HG02840 (cell line): ENCODE measurements around the gene ACTR3C.
"Not testable (repeated sequence)": the region's sequence is repeated elsewhere in the genome, so short reads cannot be mapped to it uniquely, and the experiment has no call there.

Experiments used
- ATAC-seq: cut with Tn5 transposase; IDR thresholded peaks from one replicate; pipeline ENCODE4 v1.9.1; 2021; ENCODE audit warnings: mild to moderate bottlenecking, moderate library complexity, moderate number of reproducible peaks; ENCODE audit not compliant: unreplicated experiment, low FRiP score

The ACTR3C gene

GRCh38 chr7:150287815-150288214 lies 35.5 kb downstream of the ACTR3C start:
- ATAC-seq: not testable (repeated sequence)

GRCh38 chr7:150285849-150286754 lies 37.2 kb downstream of the ACTR3C start:
- ATAC-seq: not testable (repeated sequence)

- ATAC-seq: not testable (repeated sequence)
Observed at GRCh38 chr7:150283608-150284007, 39.7 kb downstream of the ACTR3C start.

- not testable (repeated sequence) for ATAC-seq
Observed at GRCh38 chr7:150283111-150283510, 40.2 kb downstream of the ACTR3C start.

GRCh38 chr7:150281681-150282403 lies 41.5 kb downstream of the ACTR3C start:
- not testable (repeated sequence) for ATAC-seq

- not testable (repeated sequence) for ATAC-seq
Observed at GRCh38 chr7:150278383-150278782, 45.0 kb downstream of the ACTR3C start.

- ATAC-seq: not testable (repeated sequence)
Observed at GRCh38 chr7:150276132-150276695, 47.1 kb downstream of the ACTR3C start.

- ATAC-seq: not testable (repeated sequence)
Observed at GRCh38 chr7:150271898-150272297, 51.4 kb downstream of the ACTR3C start.

- not testable (repeated sequence) for ATAC-seq
Observed at GRCh38 chr7:150270101-150270824, 53.1 kb downstream of the ACTR3C start.

- not testable (repeated sequence) for ATAC-seq
Observed at GRCh38 chr7:150268798-150269197, 54.5 kb downstream of the ACTR3C start.

GRCh38 chr7:150268287-150268686 lies 55.1 kb downstream of the ACTR3C start:
- not testable (repeated sequence) for ATAC-seq

- not testable (repeated sequence) for ATAC-seq
Observed at GRCh38 chr7:150266953-150267665, 56.2 kb downstream of the ACTR3C start.

GRCh38 chr7:150262656-150263055 lies 60.7 kb downstream of the ACTR3C start:
- ATAC-seq: not testable (repeated sequence)

- ATAC-seq: not testable (repeated sequence)
Observed at GRCh38 chr7:150247745-150248144, 75.6 kb downstream of the ACTR3C start.

GRCh38 chr7:150245208-150245607 lies 78.1 kb downstream of the ACTR3C start:
- not testable (repeated sequence) for ATAC-seq

GRCh38 chr7:150242935-150243334 lies 80.4 kb downstream of the ACTR3C start:
- not testable (repeated sequence) for ATAC-seq

- not testable (repeated sequence) for ATAC-seq
Observed at GRCh38 chr7:150225444-150225843, 97.9 kb downstream of the ACTR3C start.

- ATAC-seq: not testable (repeated sequence)
Observed at GRCh38 chr7:150222083-150222972, 101.0 kb downstream of the ACTR3C start.
